GM06990 (cell line): ENCODE data around the gene BANK1.

ENCODE experiments used
- DNase-seq: peaks from one replicate; pipeline ENCODE4 v3.0.0-alpha.2; 2011; ENCODE audit not compliant: insufficient read length; ENCODE audit errors: extremely low read depth
- H3K27me3 ChIP-seq: replicated peaks from 2 replicates; pipeline ENCODE4 v1.6.0; 2011; ENCODE audit warnings: low read length; ENCODE audit not compliant: control insufficient read depth, insufficient read depth
- H3K36me3 ChIP-seq: 2 replicates; pipeline ENCODE4 v1.5.1; 2011; ENCODE audit warnings: low read length; ENCODE audit not compliant: control insufficient read depth, insufficient read depth
- H3K4me3 ChIP-seq: replicated peaks from 2 replicates; pipeline ENCODE4 v1.5.1; 2011; ENCODE audit warnings: low read depth, mild to moderate bottlenecking, control low read depth, low read length
- CTCF ChIP-seq: IDR thresholded peaks from 2 replicates; pipeline ENCODE4 v1.5.1; 2011; ENCODE audit warnings: low read length, control low read depth, mild to moderate bottlenecking, inconsistent platforms; ENCODE audit not compliant: insufficient read depth, poor library complexity, severe bottlenecking

The BANK1 gene

GRCh38 chr4:102094481-102094880, 304.0 kb downstream of the BANK1 start:
- no peaks in the 10 kb centered on the region for H3K36me3 ChIP-seq
- no peaks in the 10 kb centered on the region for H3K27me3 ChIP-seq
- no peak for TF ChIP-seq CTCF
- no peak for DNase-seq
- H3K4me3 ChIP-seq, result no peak overlapping the region

GRCh38 chr4:102103368-102103767, 312.8 kb downstream of the BANK1 start:
- Histone ChIP-seq H3K36me3 (no peaks in the 10 kb centered on the region), H3K27me3 (no peaks in the 10 kb centered on the region), H3K4me3 (no peak overlapping the region)
- TF ChIP-seq CTCF, result no peak
- DNase-seq, result no peak

GRCh38 chr4:102104278-102104677, 313.7 kb downstream of the BANK1 start:
- H3K36me3 ChIP-seq, result no peaks in the 10 kb centered on the region
- no peak for DNase-seq
- no peak for TF ChIP-seq CTCF
- no peak overlapping the region for H3K4me3 ChIP-seq
- H3K27me3 ChIP-seq, result no peaks in the 10 kb centered on the region

GRCh38 chr4:102105983-102106382, 315.5 kb downstream of the BANK1 start:
- Histone ChIP-seq H3K27me3 (no peaks in the 10 kb centered on the region), H3K36me3 (no peaks in the 10 kb centered on the region), H3K4me3 (no peak overlapping the region)
- no peak for DNase-seq
- TF ChIP-seq CTCF, result no peak

GRCh38 chr4:102114118-102114630, 323.6 kb downstream of the BANK1 start:
- H3K36me3 ChIP-seq, result no peaks in the 10 kb centered on the region
- no peak for DNase-seq
- TF ChIP-seq CTCF, result no peak
- no peaks in the 10 kb centered on the region for H3K27me3 ChIP-seq
- no peak overlapping the region for H3K4me3 ChIP-seq

GRCh38 chr4:102116121-102116520, 325.6 kb downstream of the BANK1 start:
- no peaks in the 10 kb centered on the region for H3K36me3 ChIP-seq
- DNase-seq, result no peak
- TF ChIP-seq CTCF, result no peak

More at GRCh38 chr4:102116121-102116520, 325.6 kb downstream of the BANK1 start:
- H3K27me3 ChIP-seq, result no peaks in the 10 kb centered on the region
- H3K4me3 ChIP-seq, result no peak overlapping the region
